Natural killer cell (primary cell): ENCODE measurements around the gene TSPYL4. TPM values are rescaled to one million over a fixed set of nuclear protein-coding genes. Genes with fewer than 3 reads are reported as not detected.

Source experiments
- ATAC-seq, 3 donors: fragments of 150-1000 bp in 2 of 3; fragments of 200-7000 bp in 1 of 3; cut with Tn5 transposase; 1 replicate in 1 of 3; 2 replicates in 2 of 3; pipeline ENCODE4 v1.10.0; 2021; ENCODE audit warnings: mild to moderate bottlenecking in 2 of 3, moderate library complexity in 2 of 3
- DNase-seq, 2 donors: peaks; one replicate each; pipeline versions ENCODE4 v3.0.0 to v3.0.0-alpha.2; 2013 to 2021; ENCODE audit warnings: mixed read lengths in 1 of 2
- H3K27ac ChIP-seq: one replicate; pipeline ENCODE4 v1.5.1; 2013; ENCODE audit warnings: mild to moderate bottlenecking, low read length
- H3K27me3 ChIP-seq: one replicate; pipeline ENCODE4 v1.6.1; 2013; ENCODE audit warnings: low read length; ENCODE audit not compliant: control insufficient read depth, insufficient read depth
- H3K36me3 ChIP-seq: one replicate; pipeline ENCODE4 v1.6.1; 2013; ENCODE audit warnings: low read length; ENCODE audit not compliant: control insufficient read depth, insufficient read depth
- H3K4me1 ChIP-seq: one replicate; pipeline ENCODE4 v1.6.1; 2013; ENCODE audit warnings: low read length; ENCODE audit not compliant: control insufficient read depth, insufficient read depth
- H3K4me3 ChIP-seq: one replicate; pipeline ENCODE4 v1.5.1; 2013; ENCODE audit warnings: low read length
- H3K9me3 ChIP-seq: one replicate; pipeline ENCODE4 v1.6.1; 2013; ENCODE audit warnings: low read length; ENCODE audit not compliant: control insufficient read depth, insufficient read depth
- H3K27ac Mint-ChIP-seq, 2 donors: one replicate each; pipeline ENCODE4 v1.8.0; 2022; ENCODE audit warnings: mild to moderate bottlenecking in 2 of 2, mixed read lengths in 2 of 2, moderate library complexity in 1 of 2
- H3K27me3 Mint-ChIP-seq, 2 donors: one replicate each; pipeline ENCODE4 v1.8.0; 2022; ENCODE audit warnings: low read depth in 2 of 2, mixed read lengths in 2 of 2
- H3K36me3 Mint-ChIP-seq: one replicate; pipeline ENCODE4 v1.8.0; 2022; ENCODE audit warnings: mixed read lengths
- H3K4me1 Mint-ChIP-seq, 2 donors: one replicate each; pipeline ENCODE4 v1.8.0; 2022; ENCODE audit warnings: mixed read lengths in 2 of 2
- H3K4me3 Mint-ChIP-seq: one replicate; pipeline ENCODE4 v1.8.0; 2022; ENCODE audit warnings: mild to moderate bottlenecking, moderate library complexity, mixed read lengths
- H3K9me3 Mint-ChIP-seq, 2 donors: one replicate each; pipeline ENCODE4 v1.8.0; 2022; ENCODE audit warnings: mixed read lengths in 2 of 2
- WGBS: methylation state at CpG from one replicate; pipeline ENCODE4 v1.1.7; 2013; ENCODE audit warnings: missing lambda C conversion rate; ENCODE audit not compliant: insufficient coverage; 5-methylcytosine and 5-hydroxymethylcytosine counted together
- intact Hi-C: fragments of 100-400 bp; cut with micrococcal nuclease; formaldehyde crosslinking; loops from one replicate; pipeline ENCODE4 v1.14.2; 2022
- total RNA-seq, 4 donors: library from RNA; stranded (reverse); fragments of 120-200 nt in 1 of 4; gene quantifications; one replicate each; pipeline versions ENCODE4 v1.2.3 to v1.2.4, GENCODE V29; 2013 to 2022
- TF ChIP-seq, protein P1 (sequence below): fragments of 200-600 bp; IDR thresholded peaks from one replicate; pipeline ENCODE4 v1.8.0; 2022; ENCODE audit warnings: antibody characterized with exemption

Gene TSPYL4
- total RNA-seq, 3 donors from 2014 or later (not counting 1 experiment from before 2014, with no cell fraction given): 21.5 to 36.8 (median 26.5) TPM

DNA sequence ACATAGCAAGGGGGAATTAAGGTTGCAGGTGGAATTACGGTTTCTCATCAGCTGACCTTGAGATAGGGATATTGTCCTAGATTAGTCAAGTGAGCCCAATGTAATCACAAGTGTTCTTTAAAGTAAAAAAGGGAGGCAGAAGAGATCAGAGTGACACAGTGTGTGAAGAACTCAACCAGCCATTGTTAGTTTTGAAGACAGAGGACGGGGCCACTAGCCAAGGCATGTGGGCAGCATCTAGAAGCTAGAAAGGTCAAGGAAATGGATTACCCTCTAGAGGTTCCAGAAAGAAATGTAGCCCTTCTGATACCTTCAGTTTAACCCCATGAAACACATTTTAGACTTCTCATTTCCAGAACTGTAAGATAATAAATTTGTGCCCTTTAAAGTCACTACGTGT is 44.4 kb upstream of the TSPYL4 start:
- H3K27ac Mint-ChIP-seq: no peak overlapping the region
- peaks cover 3 to 4% of the 10 kb centered on the region in 2 donors for H3K9me3 Mint-ChIP-seq
- TF ChIP-seq, protein P1, sequence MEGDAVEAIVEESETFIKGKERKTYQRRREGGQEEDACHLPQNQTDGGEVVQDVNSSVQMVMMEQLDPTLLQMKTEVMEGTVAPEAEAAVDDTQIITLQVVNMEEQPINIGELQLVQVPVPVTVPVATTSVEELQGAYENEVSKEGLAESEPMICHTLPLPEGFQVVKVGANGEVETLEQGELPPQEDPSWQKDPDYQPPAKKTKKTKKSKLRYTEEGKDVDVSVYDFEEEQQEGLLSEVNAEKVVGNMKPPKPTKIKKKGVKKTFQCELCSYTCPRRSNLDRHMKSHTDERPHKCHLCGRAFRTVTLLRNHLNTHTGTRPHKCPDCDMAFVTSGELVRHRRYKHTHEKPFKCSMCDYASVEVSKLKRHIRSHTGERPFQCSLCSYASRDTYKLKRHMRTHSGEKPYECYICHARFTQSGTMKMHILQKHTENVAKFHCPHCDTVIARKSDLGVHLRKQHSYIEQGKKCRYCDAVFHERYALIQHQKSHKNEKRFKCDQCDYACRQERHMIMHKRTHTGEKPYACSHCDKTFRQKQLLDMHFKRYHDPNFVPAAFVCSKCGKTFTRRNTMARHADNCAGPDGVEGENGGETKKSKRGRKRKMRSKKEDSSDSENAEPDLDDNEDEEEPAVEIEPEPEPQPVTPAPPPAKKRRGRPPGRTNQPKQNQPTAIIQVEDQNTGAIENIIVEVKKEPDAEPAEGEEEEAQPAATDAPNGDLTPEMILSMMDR: no peak
- WGBS: 92% methylated on average over 3 of the region's 3 CpGs
- H3K4me1 ChIP-seq: no peaks in the 10 kb centered on the region
- no peaks in the 10 kb centered on the region for H3K9me3 ChIP-seq
- intact Hi-C loops: no loop called here
- H3K4me1 Mint-ChIP-seq: no peaks in the 10 kb centered on the region
- H3K27me3 Mint-ChIP-seq: no peaks in the 10 kb centered on the region
- H3K4me3 Mint-ChIP-seq: no peak overlapping the region
- no peaks in the 10 kb centered on the region for H3K27me3 ChIP-seq
- H3K4me3 ChIP-seq: no peak overlapping the region
- DNase-seq: no peak
- H3K36me3 ChIP-seq: no peaks in the 10 kb centered on the region
- ATAC-seq: no peak
- no peak overlapping the region for H3K27ac ChIP-seq
- H3K36me3 Mint-ChIP-seq: no peaks in the 10 kb centered on the region

DNA sequence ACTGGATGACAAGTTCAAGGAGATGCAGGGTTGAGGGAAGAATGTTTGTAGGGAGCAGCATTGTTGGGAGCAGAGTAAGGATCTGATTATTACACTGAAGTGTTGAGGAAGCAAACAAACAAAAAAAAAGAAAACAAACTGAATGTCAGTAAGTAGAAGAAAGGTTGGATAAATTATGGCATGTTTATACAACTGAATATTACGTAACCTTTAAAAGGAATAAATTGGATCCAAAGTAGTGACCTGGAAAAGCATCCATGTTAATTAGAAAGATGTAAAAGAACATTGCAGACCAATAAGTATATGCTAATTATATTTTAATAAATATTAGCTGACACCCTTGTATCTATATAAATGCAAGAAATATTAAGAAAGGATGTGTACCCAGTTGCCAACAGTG is 38.7 kb upstream of the TSPYL4 start:
- no peaks in the 10 kb centered on the region for H3K9me3 ChIP-seq
- Mint-ChIP-seq H3K36me3 (no peaks in the 10 kb centered on the region), H3K27me3 (no peaks in the 10 kb centered on the region), H3K4me3 (no peak overlapping the region), H3K4me1 (no peaks in the 10 kb centered on the region), H3K27ac (no peak overlapping the region), H3K9me3 (no peaks in the 10 kb centered on the region)
- ATAC-seq (no peak), DNase-seq (no peak)
- H3K27ac ChIP-seq: no peak overlapping the region
- TF ChIP-seq, protein P1: no peak
- no peak overlapping the region for H3K4me3 ChIP-seq
- H3K27me3 ChIP-seq: no peaks in the 10 kb centered on the region
- 80% methylated on average over 1 of the region's 1 CpG for WGBS
- no peaks in the 10 kb centered on the region for H3K36me3 ChIP-seq
- no peaks in the 10 kb centered on the region for H3K4me1 ChIP-seq
- intact Hi-C loops: no loop called here

DNA sequence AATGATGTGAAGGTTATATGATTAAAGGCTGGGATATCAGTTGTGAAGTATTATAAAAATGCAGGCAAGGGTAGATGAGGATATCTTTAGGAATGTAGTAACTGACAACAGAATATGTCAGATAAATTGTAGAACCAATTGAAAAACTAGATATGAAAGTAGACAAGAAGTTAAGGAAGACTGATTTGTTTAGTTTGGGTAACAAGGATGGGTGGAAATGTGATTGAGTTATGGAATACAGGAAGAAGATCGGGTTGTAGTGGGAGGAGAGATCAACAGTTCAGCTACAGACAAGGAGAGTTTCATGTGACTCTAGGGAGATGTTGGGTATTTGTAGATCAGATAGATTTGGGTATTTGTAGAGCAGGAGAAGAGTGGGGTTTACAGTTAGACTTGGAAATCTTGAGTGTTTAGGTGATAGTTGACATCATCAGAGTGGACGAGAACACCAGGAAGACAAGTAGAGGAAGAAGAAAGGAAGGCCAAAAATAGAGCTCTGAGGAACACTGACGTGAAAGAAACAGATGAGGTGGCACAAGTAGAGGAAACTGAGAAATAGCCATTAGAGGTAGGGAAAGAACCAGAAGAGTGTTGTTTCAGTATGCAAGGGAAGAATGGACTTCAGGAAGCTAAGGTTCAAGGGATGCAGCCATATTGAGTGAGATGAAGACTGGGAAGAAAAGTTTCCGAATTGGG is 38.0 kb upstream of the TSPYL4 start:
- 68% methylated on average over 4 of the region's 4 CpGs for WGBS
- no peak overlapping the region for H3K27ac Mint-ChIP-seq
- ATAC-seq (no peak), DNase-seq (no peak)
- Histone ChIP-seq H3K27me3 (no peaks in the 10 kb centered on the region), H3K4me1 (no peaks in the 10 kb centered on the region), H3K27ac (no peak overlapping the region), H3K4me3 (no peak overlapping the region), H3K9me3 (no peaks in the 10 kb centered on the region), H3K36me3 (no peaks in the 10 kb centered on the region)
- H3K4me1 Mint-ChIP-seq: no peaks in the 10 kb centered on the region
- H3K27me3 Mint-ChIP-seq: no peaks in the 10 kb centered on the region
- intact Hi-C loops: no loop called here
- no peaks in the 10 kb centered on the region for H3K9me3 Mint-ChIP-seq
- TF ChIP-seq, protein P1: no peak
- H3K4me3 Mint-ChIP-seq: no peak overlapping the region
- H3K36me3 Mint-ChIP-seq: no peaks in the 10 kb centered on the region

DNA sequence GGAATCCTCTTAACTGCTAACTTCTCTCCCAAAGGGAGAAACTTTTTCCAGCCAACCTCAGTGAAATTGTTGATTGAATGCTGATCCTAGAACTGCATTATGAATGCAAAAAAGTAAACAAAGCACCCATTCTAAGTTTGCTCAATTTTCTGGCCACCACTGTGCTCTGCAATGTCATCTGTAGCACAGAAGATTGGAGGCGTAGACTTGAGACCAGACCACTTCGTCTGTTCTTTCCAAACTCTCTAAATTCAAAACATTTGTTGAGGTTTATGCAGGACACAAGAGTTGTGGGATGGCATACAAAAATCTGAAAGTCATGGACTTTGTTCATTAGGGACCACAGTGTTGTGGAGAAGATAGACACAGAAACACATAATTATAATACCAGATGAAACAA is 36.9 kb upstream of the TSPYL4 start:
- H3K4me1 ChIP-seq: no peaks in the 10 kb centered on the region
- H3K36me3 ChIP-seq: no peaks in the 10 kb centered on the region
- no peak overlapping the region for H3K4me3 Mint-ChIP-seq
- H3K27ac ChIP-seq: no peak overlapping the region
- H3K27me3 ChIP-seq: no peaks in the 10 kb centered on the region
- TF ChIP-seq, protein P1: no peak
- H3K27ac Mint-ChIP-seq: no peak overlapping the region
- DNase-seq (no peak), ATAC-seq (no peak)
- 95% methylated on average over 2 of the region's 2 CpGs for WGBS
- no peak overlapping the region for H3K4me3 ChIP-seq
- H3K9me3 Mint-ChIP-seq: no peaks in the 10 kb centered on the region
- intact Hi-C loops: no loop called here
- no peaks in the 10 kb centered on the region for H3K4me1 Mint-ChIP-seq
- H3K27me3 Mint-ChIP-seq: no peaks in the 10 kb centered on the region
- no peaks in the 10 kb centered on the region for H3K36me3 Mint-ChIP-seq
- no peaks in the 10 kb centered on the region for H3K9me3 ChIP-seq
